DOHH2 (cell line): ENCODE measurements around the gene KRT2.

Experiments used
- H3F3A ChIP-seq: fragments of 200-600 bp; sonication (generic), shearing (Covaris generic); 2 replicates; pipeline ENCODE4 v1.6.0; 2016; ENCODE audit warnings: antibody characterized with exemption, mild to moderate bottlenecking; ENCODE audit not compliant: control insufficient read depth, insufficient read depth
- H3K27ac ChIP-seq: fragments of 200-600 bp; sonication (generic); 2 replicates; pipeline ENCODE4 v1.5.1; 2014; ENCODE audit warnings: low read depth, mild to moderate bottlenecking, low read length, moderate library complexity
- H3K27me3 ChIP-seq: fragments of 200-600 bp; sonication (generic); 2 replicates; pipeline ENCODE4 v1.6.1; 2014; ENCODE audit warnings: mild to moderate bottlenecking, low read length, mixed read lengths; ENCODE audit not compliant: control insufficient read depth
- H3K36me3 ChIP-seq: fragments of 200-600 bp; sonication (generic); 2 replicates; pipeline ENCODE4 v1.6.1; 2014; ENCODE audit warnings: mild to moderate bottlenecking, low read length, moderate library complexity, mixed read lengths; ENCODE audit not compliant: control insufficient read depth
- H3K4me1 ChIP-seq: fragments of 200-600 bp; sonication (generic); 2 replicates; pipeline ENCODE4 v1.6.1; 2014; ENCODE audit warnings: mild to moderate bottlenecking, low read length, mixed read lengths; ENCODE audit not compliant: control insufficient read depth
- H3K4me2 ChIP-seq: fragments of 200-600 bp; sonication (generic); 2 replicates; pipeline ENCODE4 v1.6.0; 2014; ENCODE audit warnings: mild to moderate bottlenecking, low read length, moderate library complexity
- H3K4me3 ChIP-seq: fragments of 200-600 bp; sonication (generic); 2 replicates; pipeline ENCODE4 v1.5.1; 2014; ENCODE audit warnings: mild to moderate bottlenecking, low read length, mixed read lengths
- H3K79me2 ChIP-seq: fragments of 200-600 bp; sonication (generic); 2 replicates; pipeline ENCODE4 v1.6.1; 2014; ENCODE audit warnings: mild to moderate bottlenecking, low read length, mixed read lengths; ENCODE audit not compliant: control insufficient read depth
- H3K9me2 ChIP-seq: fragments of 200-600 bp; sonication (generic); replicated peaks from 2 replicates; pipeline ENCODE4 v1.6.1; 2014; ENCODE audit warnings: mild to moderate bottlenecking, low read length, mixed read lengths; ENCODE audit not compliant: control insufficient read depth
- H3K9me3 ChIP-seq: fragments of 200-600 bp; sonication (generic); 2 replicates; pipeline ENCODE4 v1.6.1; 2014; ENCODE audit warnings: antibody characterized with exemption, low read length, mixed read lengths; ENCODE audit not compliant: control insufficient read depth, insufficient read depth
- H4K20me1 ChIP-seq: fragments of 200-600 bp; sonication (generic); 2 replicates; pipeline ENCODE4 v1.6.0; 2014; ENCODE audit warnings: low read depth, mild to moderate bottlenecking, antibody characterized with exemption, low read length, moderate library complexity; ENCODE audit not compliant: control insufficient read depth, insufficient read depth
- CTCF ChIP-seq: fragments of 200-600 bp; sonication (generic); IDR thresholded peaks from one replicate; pipeline ENCODE4 v1.5.1; 2014; ENCODE audit warnings: antibody characterized with exemption, mild to moderate bottlenecking, low read depth, low read length; ENCODE audit not compliant: poor library complexity, severe bottlenecking
- EZH2phosphoT487 ChIP-seq: fragments of 200-600 bp; sonication (generic); IDR thresholded peaks from 2 replicates; pipeline ENCODE4 v1.6.1; 2017; ENCODE audit warnings: borderline replicate concordance, mild to moderate bottlenecking, antibody characterized with exemption, low read length, moderate library complexity, mixed read lengths

Gene KRT2

GRCh38 chr12:52627395-52628110 is 24.5 kb downstream of the KRT2 start:
- Histone ChIP-seq H3K9me3 (no peaks in the 10 kb centered on the region), H3K9me2 (no peaks in the 10 kb centered on the region), H3K4me2 (no peak overlapping the region), H3F3A (no peaks in the 10 kb centered on the region), H3K4me3 (no peak overlapping the region), H3K27ac (no peak overlapping the region), H3K4me1 (no peaks in the 10 kb centered on the region), H3K79me2 (no peaks in the 10 kb centered on the region), H3K36me3 (no peaks in the 10 kb centered on the region), H4K20me1 (no peaks in the 10 kb centered on the region), H3K27me3 (peaks cover 12% of the 10 kb centered on the region; the same call in 1 of the 2 replicates)
- no peak for TF ChIP-seq CTCF
- no peak for TF ChIP-seq EZH2phosphoT487

GRCh38 chr12:52622349-52622748 is 29.7 kb downstream of the KRT2 start:
- no peak overlapping the region for H3K27ac ChIP-seq
- H3K79me2 ChIP-seq: no peaks in the 10 kb centered on the region
- TF ChIP-seq EZH2phosphoT487: no peak
- no peak for TF ChIP-seq CTCF
- H3K4me2 ChIP-seq: no peak overlapping the region
- H3K36me3 ChIP-seq: no peaks in the 10 kb centered on the region
- H3K4me3 ChIP-seq: no peak overlapping the region
- H3K9me2 ChIP-seq: no peaks in the 10 kb centered on the region
- H3K9me3 ChIP-seq: no peaks in the 10 kb centered on the region
- peaks cover 16% of the 10 kb centered on the region for H3K27me3 ChIP-seq
- H3F3A ChIP-seq: no peaks in the 10 kb centered on the region
- H3K4me1 ChIP-seq: no peaks in the 10 kb centered on the region
- H4K20me1 ChIP-seq: no peaks in the 10 kb centered on the region

- peaks cover 9% of the 10 kb centered on the region for H3K27me3 ChIP-seq
- H3K79me2 ChIP-seq: no peaks in the 10 kb centered on the region
- no peaks in the 10 kb centered on the region for H3K9me3 ChIP-seq
- no peaks in the 10 kb centered on the region for H3F3A ChIP-seq
- no peaks in the 10 kb centered on the region for H3K9me2 ChIP-seq
- H3K36me3 ChIP-seq: no peaks in the 10 kb centered on the region
- H3K4me1 ChIP-seq: no peaks in the 10 kb centered on the region
- no peak overlapping the region for H3K4me3 ChIP-seq
- no peaks in the 10 kb centered on the region for H4K20me1 ChIP-seq
- no peak for TF ChIP-seq EZH2phosphoT487
- TF ChIP-seq CTCF: no peak
- no peak overlapping the region for H3K4me2 ChIP-seq
- H3K27ac ChIP-seq: no peak overlapping the region
Measured at GRCh38 chr12:52618866-52619265, 33.1 kb downstream of the KRT2 start.
